Dedifferentiated amniotic fluid mesenchymal stem cell (primary cell): ENCODE measurements around the gene CIZ1.
"Not testable (repeated sequence)": the region's sequence is repeated elsewhere in the genome, so short reads cannot be mapped to it uniquely, and the experiment has no call there.

Experiments used
- DNase-seq: peaks from one replicate; pipeline ENCODE4 v3.0.0-alpha.2; 2016; ENCODE audit errors: extremely low spot score

The CIZ1 gene

GRCh38 chr9:128146591-128147120, 44.7 kb downstream of the CIZ1 start:
- DNase-seq, result no peak

DNA sequence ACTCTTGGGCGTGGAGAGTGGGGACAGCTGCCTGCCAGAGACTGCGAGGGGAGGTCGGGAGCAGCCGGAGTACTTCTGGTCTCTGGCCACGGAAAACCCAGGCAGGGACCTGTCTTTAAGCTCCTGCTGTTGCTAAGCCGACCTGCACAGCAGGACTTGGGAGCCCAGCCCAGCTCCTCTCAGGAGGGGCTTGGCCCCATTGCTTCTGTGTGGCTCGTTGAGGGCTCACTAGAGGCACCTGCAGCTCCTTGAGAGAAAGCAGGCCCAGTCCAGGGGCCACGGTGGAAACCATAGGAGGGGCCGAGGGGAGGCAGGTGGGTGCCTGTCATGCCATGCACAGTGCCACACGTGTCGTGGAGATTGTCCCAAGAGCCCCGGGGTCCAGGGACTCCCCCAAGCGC, 45.4 kb downstream of the CIZ1 start:
- no peak for DNase-seq

- no peak for DNase-seq
Observed at GRCh38 chr9:128145536-128145935, 45.8 kb downstream of the CIZ1 start.

DNA sequence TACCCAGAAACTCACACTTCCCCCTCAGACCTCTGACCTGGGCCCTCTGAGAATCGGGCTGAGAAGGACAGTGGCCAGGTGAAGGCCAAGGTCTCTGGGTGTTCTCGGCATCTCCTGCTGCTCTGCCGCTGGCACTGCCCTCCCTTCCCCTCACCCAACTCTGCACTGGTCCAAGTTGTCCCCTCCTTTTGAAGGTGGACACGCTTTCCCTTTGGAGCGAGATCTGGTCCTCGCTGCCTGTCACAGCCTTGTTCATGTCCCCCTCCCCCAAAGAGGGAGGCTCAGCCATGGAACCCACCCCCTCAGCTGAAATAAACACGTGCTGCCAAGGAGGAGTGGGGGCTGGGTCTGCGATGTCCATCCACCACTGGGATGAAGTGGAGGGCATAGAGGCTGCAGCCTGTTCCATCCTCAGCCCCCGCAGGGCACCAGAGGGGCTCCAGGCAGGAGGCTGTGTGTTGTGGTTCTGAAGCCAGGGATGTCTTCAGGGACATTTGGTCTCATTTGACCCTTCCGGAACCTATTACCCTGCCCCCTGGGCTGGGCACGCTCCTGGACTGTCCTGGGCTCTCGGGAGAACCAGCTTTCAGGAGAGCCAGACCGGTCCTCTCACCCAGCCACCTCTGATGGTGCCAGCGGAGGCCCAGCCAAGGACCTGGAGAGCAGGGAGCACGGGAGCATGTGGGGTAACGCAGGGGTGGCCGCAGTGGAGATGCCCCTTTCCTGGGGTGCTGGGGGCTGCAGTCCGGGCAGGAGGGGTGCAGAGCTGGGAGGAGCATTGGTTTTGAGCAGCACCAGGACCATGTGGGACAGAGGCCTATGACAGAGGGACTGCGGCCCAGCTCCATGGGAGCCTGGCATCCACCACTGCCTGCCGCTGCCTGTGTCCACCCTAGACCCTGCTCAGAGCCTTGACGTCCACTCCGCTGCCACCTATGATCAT, 46.9 kb downstream of the CIZ1 start:
- DNase-seq, result no peak

DNA sequence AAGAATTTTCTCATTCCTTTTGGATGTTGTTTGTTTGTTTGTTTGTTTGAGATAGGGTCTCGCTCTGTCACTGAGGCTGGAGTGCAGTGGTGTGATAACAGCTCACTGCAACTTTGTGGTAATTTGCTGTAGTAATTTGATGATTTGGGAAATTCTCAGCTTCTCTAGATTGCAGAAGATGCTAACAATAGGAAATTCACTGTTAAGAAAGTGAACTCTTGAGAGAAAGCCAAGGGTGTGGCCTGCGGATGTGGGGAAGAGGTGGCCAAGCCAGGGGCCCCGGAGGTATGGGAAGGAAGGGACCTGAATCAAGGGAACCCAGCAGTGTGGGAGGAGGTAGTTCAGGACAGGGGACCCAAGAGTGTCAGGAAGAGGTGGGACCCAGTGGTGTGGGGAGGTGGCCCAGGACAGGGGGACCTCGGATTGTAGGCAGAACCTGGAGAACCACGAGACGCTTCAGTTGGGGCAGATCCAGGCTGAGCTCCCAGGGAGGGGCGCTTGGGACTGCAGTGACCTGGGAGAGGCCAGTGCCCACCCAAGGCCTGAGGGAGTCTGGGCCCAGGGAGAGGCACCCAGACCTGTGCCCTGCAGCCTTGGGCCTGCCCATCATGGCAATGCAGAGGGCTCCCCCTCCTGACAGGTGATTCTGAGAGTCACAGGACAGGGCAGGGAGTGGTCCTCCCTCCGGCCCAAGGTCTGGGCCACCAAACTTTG, 47.7 kb downstream of the CIZ1 start:
- DNase-seq, result no peak

- DNase-seq, result no peak
Observed at GRCh38 chr9:128142596-128142995, 48.8 kb downstream of the CIZ1 start.

GRCh38 chr9:128142061-128142460, 49.3 kb downstream of the CIZ1 start:
- DNase-seq, result no peak

GRCh38 chr9:128141604-128142003, 49.8 kb downstream of the CIZ1 start:
- no peak for DNase-seq

GRCh38 chr9:128139621-128140020, 51.8 kb downstream of the CIZ1 start:
- DNase-seq, result no peak

- no peak for DNase-seq
Observed at GRCh38 chr9:128138001-128138400, 53.4 kb downstream of the CIZ1 start.

GRCh38 chr9:128136816-128137793, 54.3 kb downstream of the CIZ1 start:
- no peak for DNase-seq

DNA sequence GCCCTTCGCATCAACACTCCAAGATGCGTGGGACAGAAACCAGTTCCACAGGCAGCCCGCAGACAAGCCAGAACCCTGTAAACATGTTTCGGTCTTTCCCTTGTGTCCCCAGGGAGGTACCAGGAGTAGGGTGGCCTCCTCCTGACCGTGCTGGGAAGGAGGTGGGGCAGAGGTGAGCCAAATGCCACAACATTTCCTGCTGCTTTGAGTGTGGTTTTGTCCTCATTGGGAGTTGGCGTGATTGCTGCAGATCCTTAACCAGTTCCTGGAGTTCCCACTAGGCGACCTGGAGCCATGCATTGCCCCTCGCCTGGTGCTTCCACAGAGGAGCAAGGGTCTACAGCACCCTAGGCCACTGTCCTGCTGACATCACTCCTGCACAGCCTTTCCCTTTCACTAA, 55.8 kb downstream of the CIZ1 start:
- DNase-seq, result not testable (repeated sequence)

DNA sequence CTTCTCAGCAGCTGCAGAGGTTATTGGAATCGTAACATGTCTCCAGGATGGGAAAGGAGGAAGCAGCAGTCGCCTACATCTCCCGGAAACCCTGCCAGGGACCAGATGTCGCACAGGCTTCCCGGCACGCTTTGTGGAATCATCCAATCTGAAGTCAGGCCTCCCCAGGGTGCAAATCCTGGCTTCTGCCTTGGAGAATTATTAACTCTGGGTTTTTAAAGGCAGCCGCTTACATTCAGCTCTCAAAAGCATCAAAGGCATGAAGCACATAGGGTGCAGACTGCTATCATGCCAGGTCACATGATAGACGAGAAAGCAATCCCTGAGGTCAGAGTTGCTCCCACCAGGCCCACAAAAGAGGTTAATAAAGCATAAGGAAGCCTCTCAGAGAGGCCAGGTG, 59.2 kb downstream of the CIZ1 start:
- DNase-seq, result not testable (repeated sequence)

DNA sequence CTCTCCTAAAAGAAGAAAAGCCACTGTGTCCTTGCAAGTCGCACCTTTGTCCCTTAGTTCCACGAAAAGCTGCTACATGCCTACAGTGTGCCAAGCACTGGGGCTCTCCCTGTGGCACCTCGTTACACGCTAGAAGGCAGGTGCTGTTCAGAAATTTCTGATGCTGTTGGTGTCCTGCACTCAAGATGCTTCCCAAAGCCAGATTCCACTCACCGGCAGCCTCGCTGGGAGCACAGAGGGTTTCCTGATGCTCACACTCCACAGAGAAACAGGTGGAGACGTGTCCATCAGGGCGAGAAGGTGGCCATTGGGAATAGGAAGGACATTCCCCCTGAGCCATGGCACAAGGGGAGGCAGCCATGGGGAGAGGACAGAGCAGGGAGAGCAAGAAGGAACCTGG, 60.0 kb downstream of the CIZ1 start:
- DNase-seq, result not testable (repeated sequence)

- DNase-seq, result not testable (repeated sequence)
Observed at GRCh38 chr9:128130651-128131050, 60.7 kb downstream of the CIZ1 start.

DNA sequence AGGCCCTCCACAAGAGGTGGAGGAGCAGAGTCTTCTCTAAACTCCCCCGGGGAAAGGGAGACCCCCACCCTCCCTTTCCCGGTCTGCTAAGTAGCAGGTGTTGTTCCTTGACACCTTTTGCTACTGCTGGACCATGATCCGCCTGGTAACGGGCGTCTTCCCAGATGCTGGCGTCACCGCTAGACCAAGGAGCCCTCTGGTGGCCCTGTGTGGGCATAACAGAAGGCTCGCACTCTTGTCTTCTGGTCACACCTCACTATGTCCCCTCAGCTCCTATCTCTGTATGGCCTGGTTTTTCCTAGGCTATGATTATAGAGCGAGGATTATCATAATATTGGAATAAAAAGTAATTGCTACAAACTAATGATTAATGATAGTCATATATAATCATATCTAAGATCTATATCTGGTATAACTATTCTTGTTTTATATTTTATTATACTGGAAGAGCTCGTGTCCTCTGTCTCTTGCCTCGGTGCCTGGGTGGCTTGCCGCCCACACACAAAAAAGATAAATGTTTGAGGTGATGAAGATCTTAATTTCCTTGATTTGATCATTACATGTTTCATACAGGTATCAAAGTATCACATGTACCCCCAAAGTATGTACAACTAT, 61.3 kb downstream of the CIZ1 start:
- not testable (repeated sequence) for DNase-seq

- DNase-seq, result no peak
Observed at GRCh38 chr9:128128836-128129590, 62.4 kb downstream of the CIZ1 start.

- peak; percentile 89 for DNase-seq
Observed at GRCh38 chr9:128127990-128128835, 63.2 kb downstream of the CIZ1 start.

DNA sequence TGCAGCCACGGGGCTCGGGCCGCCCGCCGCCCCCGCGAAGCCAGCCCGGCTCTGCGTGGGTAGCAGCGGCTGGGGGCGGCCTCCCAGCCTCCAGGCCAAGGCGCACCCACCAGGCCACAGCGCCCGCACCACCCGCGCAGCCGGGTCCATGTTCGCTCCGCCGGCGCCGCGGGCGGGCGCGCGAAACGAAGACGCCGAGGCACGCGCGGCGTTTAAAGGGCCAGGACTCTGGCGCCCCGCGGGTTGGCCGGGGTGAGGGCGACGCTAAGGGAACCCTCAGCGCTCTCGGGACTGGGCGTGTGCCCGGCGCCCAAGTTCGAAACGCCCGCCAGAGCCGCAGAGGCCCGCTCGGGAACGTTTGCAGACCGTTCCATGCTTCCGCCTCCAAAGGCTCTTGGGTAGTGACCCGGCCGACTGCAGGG, 63.8 kb downstream of the CIZ1 start, which contains the start of gene PTGES2:
Gene PTGES2, minus strand, starts transcription at position 162 of the 422 bp plus-strand sequence. Its CDS starts 12 bp downstream, at position 150.
- peak; percentile 77 for DNase-seq
